Thyroid gland (tissue), 4 donors: ENCODE data around the gene CASP12. TPM values are rescaled to one million over a fixed set of nuclear protein-coding genes. Genes with fewer than 3 reads are reported as not detected.
A peak's percentile ranks its signal among the peaks of the same experiment; 100 is the strongest.

Experiments
- DNase-seq, 2 donors: peaks; one replicate each; pipeline ENCODE4 v3.0.0-alpha.2; 2019
- H3K27ac ChIP-seq, 3 donors: fragments of 200-600 bp; sonication (generic); 1 replicate in 2 of 3; 2 replicates in 1 of 3; pipeline ENCODE4 v1.5.1; 2016 to 2019; ENCODE audit warnings: mild to moderate bottlenecking in 1 of 3, moderate library complexity in 1 of 3
- H3K27me3 ChIP-seq: fragments of 200-600 bp; sonication (generic); one replicate; pipeline ENCODE4 v1.5.1; 2019
- H3K36me3 ChIP-seq, 2 donors: fragments of 200-600 bp; sonication (generic); one replicate each; pipeline ENCODE4 v1.5.1; 2016 to 2019
- H3K4me1 ChIP-seq, 2 donors: fragments of 200-600 bp; sonication (generic); one replicate each; pipeline ENCODE4 v1.5.1; 2017 to 2019
- H3K4me3 ChIP-seq, 3 donors: fragments of 200-600 bp; sonication (generic); replicated peaks in 1 of 3; 1 replicate in 2 of 3; 2 replicates in 1 of 3; pipeline ENCODE4 v1.5.1; 2016; ENCODE audit warnings: mild to moderate bottlenecking in 1 of 3
- H3K9me3 ChIP-seq: fragments of 200-600 bp; sonication (generic); one replicate; pipeline ENCODE4 v1.5.1; 2017
- POLR2A ChIP-seq, 2 donors: fragments of 450-650 bp; IDR thresholded peaks; one replicate each; pipeline ENCODE4 v1.6.1; 2017; ENCODE audit warnings: antibody characterized with exemption in 2 of 2, mild to moderate bottlenecking in 2 of 2, moderate library complexity in 1 of 2
- WGBS, 2 donors: methylation state at CpG; one replicate each; pipeline ENCODE4 v1.1.5; 2017; 5-methylcytosine and 5-hydroxymethylcytosine counted together
- intact Hi-C: fragments of 100-400 bp; cut with DNase I; formaldehyde crosslinking; loops from one replicate; pipeline ENCODE4 v1.15.1; 2023
- total RNA-seq, 4 donors: library from RNA; depleted of rRNA; stranded (reverse); fragments of >200 nt; gene quantifications; one replicate each; pipeline ENCODE4 v1.2.3, GENCODE V29; 2016
- TF ChIP-seq, protein P1 (sequence below), 6 experiments: fragments of 200-600 bp in 3 of 6; fragments of 450-650 bp in 3 of 6; sonication (generic) in 3 of 6; IDR thresholded peaks; one replicate each; pipeline ENCODE4 v1.5.1; 2016 to 2019; ENCODE audit warnings: antibody characterized with exemption in 6 of 6, mild to moderate bottlenecking in 2 of 6, inconsistent platforms in 1 of 6, moderate library complexity in 1 of 6

Gene CASP12
- total RNA-seq, 4 donors from 2014 or later = 1.3 to 26.1 (median 3.8) TPM

GRCh38 chr11:104892723-104893511, 5.3 kb downstream of the CASP12 start:
- Histone ChIP-seq H3K4me1 (no peaks in the 10 kb centered on the region), H3K27ac (peak overlapping the region in 1 of 3 donors; percentile 38), H3K27me3 (no peaks in the 10 kb centered on the region), H3K36me3 (no peaks in the 10 kb centered on the region), H3K4me3 (no peak overlapping the region), H3K9me3 (no peaks in the 10 kb centered on the region)
- no peak for TF ChIP-seq POLR2A (IDR thresholded peaks at IDR 0.05)
- TF ChIP-seq, protein P1, sequence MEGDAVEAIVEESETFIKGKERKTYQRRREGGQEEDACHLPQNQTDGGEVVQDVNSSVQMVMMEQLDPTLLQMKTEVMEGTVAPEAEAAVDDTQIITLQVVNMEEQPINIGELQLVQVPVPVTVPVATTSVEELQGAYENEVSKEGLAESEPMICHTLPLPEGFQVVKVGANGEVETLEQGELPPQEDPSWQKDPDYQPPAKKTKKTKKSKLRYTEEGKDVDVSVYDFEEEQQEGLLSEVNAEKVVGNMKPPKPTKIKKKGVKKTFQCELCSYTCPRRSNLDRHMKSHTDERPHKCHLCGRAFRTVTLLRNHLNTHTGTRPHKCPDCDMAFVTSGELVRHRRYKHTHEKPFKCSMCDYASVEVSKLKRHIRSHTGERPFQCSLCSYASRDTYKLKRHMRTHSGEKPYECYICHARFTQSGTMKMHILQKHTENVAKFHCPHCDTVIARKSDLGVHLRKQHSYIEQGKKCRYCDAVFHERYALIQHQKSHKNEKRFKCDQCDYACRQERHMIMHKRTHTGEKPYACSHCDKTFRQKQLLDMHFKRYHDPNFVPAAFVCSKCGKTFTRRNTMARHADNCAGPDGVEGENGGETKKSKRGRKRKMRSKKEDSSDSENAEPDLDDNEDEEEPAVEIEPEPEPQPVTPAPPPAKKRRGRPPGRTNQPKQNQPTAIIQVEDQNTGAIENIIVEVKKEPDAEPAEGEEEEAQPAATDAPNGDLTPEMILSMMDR (IDR thresholded peaks at IDR 0.05) = no peak
- DNase-seq = no peak
- intact Hi-C loops = no loop called here
- WGBS, 2 donors = 54 to 55% methylated on average over 3 of the region's 3 CpGs

GRCh38 chr11:104891135-104891534, 7.1 kb downstream of the CASP12 start:
- Histone ChIP-seq H3K27ac (no peak overlapping the region), H3K4me1 (no peaks in the 10 kb centered on the region), H3K27me3 (no peaks in the 10 kb centered on the region), H3K9me3 (no peaks in the 10 kb centered on the region), H3K36me3 (no peaks in the 10 kb centered on the region), H3K4me3 (no peak overlapping the region)
- TF ChIP-seq POLR2A (IDR thresholded peaks at IDR 0.05) = no peak
- TF ChIP-seq, protein P1 (IDR thresholded peaks at IDR 0.05) = no peak
- intact Hi-C loops = no loop called here
- no peak for DNase-seq
- WGBS, 2 donors = 84 to 94% methylated on average over 4 of the region's 4 CpGs

DNA sequence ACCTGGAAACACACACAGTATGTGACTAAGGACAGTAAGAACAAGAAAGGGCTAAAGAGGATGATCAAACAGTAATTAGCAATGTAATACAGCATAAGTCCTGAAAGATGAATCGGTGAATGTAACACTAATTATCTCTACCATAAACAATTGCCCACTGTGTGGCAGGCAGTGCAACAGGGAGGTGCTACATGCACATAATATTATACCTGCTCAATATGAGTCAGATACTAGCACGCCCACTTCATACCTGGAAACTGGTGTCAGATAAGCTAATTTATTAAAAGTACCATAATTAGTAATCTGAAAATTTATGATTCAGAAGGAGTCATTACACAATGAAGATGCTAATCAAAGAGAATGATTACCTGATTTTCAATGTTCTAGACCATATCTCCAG, 14.9 kb downstream of the CASP12 start:
- TF ChIP-seq, protein P1 (IDR thresholded peaks at IDR 0.05) = no peak
- 93 to 97% methylated on average over 2 of the region's 2 CpGs for WGBS, 2 donors
- H3K27ac ChIP-seq = no peak overlapping the region
- no peak overlapping the region for H3K4me3 ChIP-seq
- H3K27me3 ChIP-seq = no peaks in the 10 kb centered on the region
- no peak for DNase-seq
- H3K4me1 ChIP-seq = no peaks in the 10 kb centered on the region
- no peaks in the 10 kb centered on the region for H3K9me3 ChIP-seq
- H3K36me3 ChIP-seq = no peaks in the 10 kb centered on the region
- intact Hi-C loops = no loop called here

GRCh38 chr11:104881117-104881794, 17.0 kb downstream of the CASP12 start:
- Histone ChIP-seq H3K4me1 (no peaks in the 10 kb centered on the region), H3K9me3 (no peaks in the 10 kb centered on the region), H3K27me3 (no peaks in the 10 kb centered on the region), H3K4me3 (no peak overlapping the region), H3K27ac (no peak overlapping the region), H3K36me3 (no peaks in the 10 kb centered on the region)
- intact Hi-C loops = no loop called here
- 83 to 91% methylated on average over 3 of the region's 3 CpGs for WGBS, 2 donors
- DNase-seq = no peak
- no peak for TF ChIP-seq POLR2A (IDR thresholded peaks at IDR 0.05)

DNA sequence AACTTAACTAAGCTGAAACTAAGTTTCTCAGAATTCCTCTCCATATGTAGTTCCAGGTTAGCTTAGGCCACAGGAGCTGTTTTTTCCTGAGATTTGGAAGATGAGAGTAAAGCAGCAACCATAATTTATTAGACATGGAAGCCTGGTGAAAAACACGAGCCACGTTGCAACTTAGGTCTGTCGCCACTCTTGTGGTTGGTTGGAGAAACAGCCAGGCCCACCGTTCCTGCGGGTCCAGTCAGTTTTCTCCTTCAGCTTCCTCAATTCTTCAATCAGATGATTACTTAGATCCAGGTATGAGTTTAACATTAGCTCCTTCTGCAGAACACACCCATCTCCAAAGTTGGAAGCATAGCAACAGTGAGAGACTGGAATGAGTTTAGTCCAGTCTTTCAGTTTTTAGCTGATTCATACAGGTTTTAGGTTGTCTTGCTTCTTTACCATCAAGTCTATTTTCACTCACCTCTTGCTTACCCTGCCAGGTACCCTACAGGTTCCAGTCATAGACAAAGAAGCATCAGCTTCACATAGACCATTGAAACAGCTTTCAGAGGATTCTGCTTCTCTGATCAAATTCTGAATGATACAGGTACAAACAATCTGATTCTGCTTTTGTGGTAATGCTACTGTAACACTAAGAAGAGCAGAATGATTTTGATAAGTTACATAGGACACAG, 18.6 kb downstream of the CASP12 start:
- intact Hi-C loops = no loop called here
- no peak for TF ChIP-seq POLR2A (IDR thresholded peaks at IDR 0.05)
- TF ChIP-seq, protein P1 (IDR thresholded peaks at IDR 0.05) = no peak
- H3K27me3 ChIP-seq = no peaks in the 10 kb centered on the region
- DNase-seq = no peak
- no peak overlapping the region for H3K27ac ChIP-seq
- H3K4me3 ChIP-seq = no peak overlapping the region
- 91 to 93% methylated on average over 5 of the region's 5 CpGs for WGBS, 2 donors
- no peaks in the 10 kb centered on the region for H3K4me1 ChIP-seq
- H3K36me3 ChIP-seq = no peaks in the 10 kb centered on the region
- H3K9me3 ChIP-seq = no peaks in the 10 kb centered on the region
